Smooth muscle cell (in vitro differentiated cells): Measurements from ENCODE around the gene SRXN1. TPM values are rescaled to one million over a fixed set of nuclear protein-coding genes. Genes with fewer than 3 reads are reported as not detected.
A peak's percentile ranks its signal among the peaks of the same experiment; 100 is the strongest.

Experiments used
- DNase-seq: peaks from one replicate; lab custom pipeline; 2025; ENCODE audit not compliant: unreplicated experiment; lab: John Stamatoyannopoulos, UW
- H2AFZ ChIP-seq: fragments of 200-600 bp; sonication (generic); 2 replicates; pipeline ENCODE4 v1.6.0; 2016; ENCODE audit warnings: antibody characterized with exemption, low read depth, mild to moderate bottlenecking
- H3F3A ChIP-seq: fragments of 200-600 bp; sonication (generic); 2 replicates; pipeline ENCODE4 v1.6.0; 2017; ENCODE audit warnings: antibody characterized with exemption, low read depth
- H3K27ac ChIP-seq: fragments of 200-600 bp; sonication (generic); 2 replicates; pipeline ENCODE4 v1.5.1; 2016; ENCODE audit warnings: low read depth, mild to moderate bottlenecking
- H3K27me3 ChIP-seq: fragments of 200-600 bp; sonication (generic); 2 replicates; pipeline ENCODE4 v1.6.1; 2016; ENCODE audit warnings: low read depth, mild to moderate bottlenecking
- H3K36me3 ChIP-seq: fragments of 200-600 bp; sonication (generic); 2 replicates; pipeline ENCODE4 v1.5.1; 2016; ENCODE audit warnings: low read depth
- H3K4me1 ChIP-seq: fragments of 200-600 bp; sonication (generic); 2 replicates; pipeline ENCODE4 v1.5.1; 2016; ENCODE audit warnings: low read depth
- H3K4me2 ChIP-seq: fragments of 200-600 bp; sonication (generic); 2 replicates; pipeline ENCODE4 v1.6.0; 2016; ENCODE audit warnings: mild to moderate bottlenecking
- H3K4me3 ChIP-seq: fragments of 200-600 bp; sonication (generic); 2 replicates; pipeline ENCODE4 v1.5.1; 2016; ENCODE audit warnings: mild to moderate bottlenecking
- H3K79me2 ChIP-seq: fragments of 200-600 bp; sonication (generic); 2 replicates; pipeline ENCODE4 v1.6.0; 2016; ENCODE audit warnings: low read depth, mild to moderate bottlenecking
- H3K9ac ChIP-seq: fragments of 200-600 bp; sonication (generic); 2 replicates; pipeline ENCODE4 v1.6.0; 2016; ENCODE audit warnings: low read depth
- H3K9me3 ChIP-seq: fragments of 200-600 bp; sonication (generic); replicated peaks from 2 replicates; pipeline ENCODE4 v1.5.1; 2016; ENCODE audit warnings: low read depth
- H4K20me1 ChIP-seq: fragments of 200-600 bp; sonication (generic); 2 replicates; pipeline ENCODE4 v1.6.0; 2016; ENCODE audit warnings: low read depth
- WGBS: methylation state at CpG from one replicate; pipeline ENCODE4 v1.1.7; 2016; ENCODE audit warnings: low lambda C conversion rate; 5-methylcytosine and 5-hydroxymethylcytosine counted together
- polyA plus RNA-seq: library from polyadenylated mRNA; unstranded; fragments of >200 nt; fragmentation: Nextera tagmentation; extraction: Ambion mirVana; gene quantifications from 2 replicates; pipeline ENCODE4 v1.2.1, GENCODE V29; 2016
- total RNA-seq: library from RNA; depleted of rRNA; stranded (reverse); fragments of >200 nt; gene quantifications from 2 replicates; pipeline ENCODE4 v1.2.3, GENCODE V29; 2014
- TF ChIP-seq, protein P1 (sequence below): fragments of 200-600 bp; sonication (generic); IDR thresholded peaks from 2 replicates; pipeline ENCODE4 v1.5.1; 2017; ENCODE audit warnings: borderline replicate concordance, mild to moderate bottlenecking, antibody characterized with exemption; ENCODE audit not compliant: insufficient read depth, poor library complexity, severe bottlenecking

The SRXN1 gene
- total and polyA plus RNA-seq, 2 experiments from 2014 or later: 26.9 to 27.2 TPM

DNA sequence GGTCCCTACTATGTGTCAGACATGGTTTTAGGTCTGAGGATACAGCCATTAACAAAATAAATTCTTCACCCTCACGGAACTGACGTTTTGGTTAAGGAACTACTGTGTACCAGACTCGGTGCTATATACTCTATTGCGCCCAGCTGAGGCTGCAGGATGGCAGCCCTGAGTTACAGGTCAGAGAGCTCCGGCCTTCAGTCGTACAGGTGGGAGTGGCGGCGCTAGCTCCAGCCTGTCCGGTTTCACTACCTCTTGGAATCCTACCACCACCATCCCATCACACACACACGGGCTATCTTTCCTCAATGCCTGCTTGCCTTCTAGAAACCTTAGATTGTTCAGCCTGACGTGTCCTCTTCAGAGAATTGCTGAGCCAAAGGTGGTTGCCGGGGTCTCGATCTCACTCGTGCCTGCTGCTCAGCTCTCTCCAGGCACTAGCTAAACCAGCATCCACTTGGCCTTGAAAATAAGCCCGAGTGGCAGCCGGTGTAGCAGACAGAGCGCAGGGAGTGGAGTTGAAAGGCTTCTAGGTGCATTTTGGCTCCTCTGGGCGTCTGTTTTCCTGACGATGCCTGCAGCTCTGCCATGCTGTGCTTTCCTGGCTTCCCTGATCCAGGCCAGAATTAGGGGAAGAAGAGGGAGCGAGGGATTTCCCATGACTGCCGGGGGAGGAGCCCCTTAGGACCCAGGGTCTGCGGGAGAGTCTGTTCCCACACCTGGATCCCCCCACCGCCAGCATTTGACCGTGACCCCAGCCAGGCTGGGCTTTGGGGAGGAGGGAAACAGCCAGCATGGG is 41.8 kb downstream of the SRXN1 start:
- Histone ChIP-seq H3K36me3 (no peaks in the 10 kb centered on the region), H2AFZ (no peak overlapping the region), H4K20me1 (no peaks in the 10 kb centered on the region), H3K79me2 (no peaks in the 10 kb centered on the region), H3K9ac (no peak overlapping the region), H3K4me2 (no peak overlapping the region), H3K27me3 (peaks cover 56% of the 10 kb centered on the region), H3K9me3 (no peaks in the 10 kb centered on the region), H3F3A (no peaks in the 10 kb centered on the region), H3K27ac (no peak overlapping the region), H3K4me3 (no peak overlapping the region), H3K4me1 (no peaks in the 10 kb centered on the region)
- no peak for DNase-seq
- WGBS: 73% methylated on average over 24 of the region's 24 CpGs
- TF ChIP-seq, protein P1, sequence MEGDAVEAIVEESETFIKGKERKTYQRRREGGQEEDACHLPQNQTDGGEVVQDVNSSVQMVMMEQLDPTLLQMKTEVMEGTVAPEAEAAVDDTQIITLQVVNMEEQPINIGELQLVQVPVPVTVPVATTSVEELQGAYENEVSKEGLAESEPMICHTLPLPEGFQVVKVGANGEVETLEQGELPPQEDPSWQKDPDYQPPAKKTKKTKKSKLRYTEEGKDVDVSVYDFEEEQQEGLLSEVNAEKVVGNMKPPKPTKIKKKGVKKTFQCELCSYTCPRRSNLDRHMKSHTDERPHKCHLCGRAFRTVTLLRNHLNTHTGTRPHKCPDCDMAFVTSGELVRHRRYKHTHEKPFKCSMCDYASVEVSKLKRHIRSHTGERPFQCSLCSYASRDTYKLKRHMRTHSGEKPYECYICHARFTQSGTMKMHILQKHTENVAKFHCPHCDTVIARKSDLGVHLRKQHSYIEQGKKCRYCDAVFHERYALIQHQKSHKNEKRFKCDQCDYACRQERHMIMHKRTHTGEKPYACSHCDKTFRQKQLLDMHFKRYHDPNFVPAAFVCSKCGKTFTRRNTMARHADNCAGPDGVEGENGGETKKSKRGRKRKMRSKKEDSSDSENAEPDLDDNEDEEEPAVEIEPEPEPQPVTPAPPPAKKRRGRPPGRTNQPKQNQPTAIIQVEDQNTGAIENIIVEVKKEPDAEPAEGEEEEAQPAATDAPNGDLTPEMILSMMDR: no peak

DNA sequence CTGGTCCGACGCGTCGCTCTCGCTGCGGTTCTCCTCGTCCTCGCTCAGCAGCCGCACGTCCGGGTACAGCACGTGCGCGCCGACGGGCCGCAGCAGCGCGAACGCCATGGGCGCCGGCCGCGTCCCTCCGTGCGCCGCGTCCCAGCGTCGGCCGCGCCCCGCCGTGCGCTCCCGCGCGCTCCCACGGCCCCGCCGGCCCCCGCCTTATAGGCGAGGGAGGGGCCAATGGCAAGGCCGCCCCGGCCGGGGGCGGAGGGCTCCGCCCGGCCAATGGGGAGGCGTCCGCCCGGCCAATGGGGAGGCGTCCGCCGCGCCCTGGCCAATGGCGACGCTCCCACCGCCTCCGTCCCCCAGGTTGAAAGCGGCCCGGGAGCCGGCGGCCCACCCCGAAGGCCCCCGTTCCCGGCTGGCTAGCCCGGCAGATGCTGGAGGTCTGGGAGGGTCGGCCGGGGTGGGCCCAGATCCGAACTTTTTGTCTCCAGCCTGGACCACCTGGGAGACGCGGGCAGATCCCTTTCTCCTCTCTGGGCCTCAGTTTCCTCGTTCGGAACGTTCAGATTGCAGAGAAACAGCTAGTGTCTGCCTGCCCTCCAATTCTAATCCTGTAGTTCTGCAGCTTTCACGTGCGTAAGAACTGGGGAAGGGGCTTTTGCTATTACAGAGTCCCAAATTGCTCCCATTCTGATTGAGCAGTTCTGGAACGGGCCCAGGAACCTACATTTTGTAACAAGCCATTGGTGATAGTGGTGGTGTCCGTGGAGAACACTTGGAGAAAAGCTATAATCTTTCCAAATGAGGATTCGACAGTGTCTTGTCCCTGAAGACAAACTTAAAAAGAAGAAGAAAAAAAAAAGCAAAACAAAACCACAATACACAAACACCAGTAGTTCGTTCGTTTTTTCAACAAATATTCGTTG is 42.6 kb downstream of the SRXN1 start, which contains the start of gene TCF15:
TSS of gene TCF15 (minus strand) at position 180 of the 917 bp plus-strand sequence. CDS start at position 108, 72 bp downstream.
- TF ChIP-seq, protein P1: no peak
- Histone ChIP-seq H3K9ac (no peak within 1 kb of the TSS), H3K9me3 (no peaks in the 10 kb centered on the region), H3K27ac (no peak within 1 kb of the TSS), H3K4me2 (peak within 1 kb of the TSS; percentile 71), H3K4me3 (peak within 1 kb of the TSS; percentile 26), H3K4me1 (no peaks in the 10 kb centered on the region), H3K79me2 (no peaks in the 10 kb centered on the region), H3K27me3 (peaks cover 56% of the 10 kb centered on the region), H3K36me3 (no peaks in the 10 kb centered on the region), H3F3A (no peaks in the 10 kb centered on the region), H4K20me1 (no peaks in the 10 kb centered on the region), H2AFZ (no peak within 1 kb of the TSS)
- no peak for DNase-seq
- WGBS: 25% methylated on average over 36 of the region's 84 CpGs

DNA sequence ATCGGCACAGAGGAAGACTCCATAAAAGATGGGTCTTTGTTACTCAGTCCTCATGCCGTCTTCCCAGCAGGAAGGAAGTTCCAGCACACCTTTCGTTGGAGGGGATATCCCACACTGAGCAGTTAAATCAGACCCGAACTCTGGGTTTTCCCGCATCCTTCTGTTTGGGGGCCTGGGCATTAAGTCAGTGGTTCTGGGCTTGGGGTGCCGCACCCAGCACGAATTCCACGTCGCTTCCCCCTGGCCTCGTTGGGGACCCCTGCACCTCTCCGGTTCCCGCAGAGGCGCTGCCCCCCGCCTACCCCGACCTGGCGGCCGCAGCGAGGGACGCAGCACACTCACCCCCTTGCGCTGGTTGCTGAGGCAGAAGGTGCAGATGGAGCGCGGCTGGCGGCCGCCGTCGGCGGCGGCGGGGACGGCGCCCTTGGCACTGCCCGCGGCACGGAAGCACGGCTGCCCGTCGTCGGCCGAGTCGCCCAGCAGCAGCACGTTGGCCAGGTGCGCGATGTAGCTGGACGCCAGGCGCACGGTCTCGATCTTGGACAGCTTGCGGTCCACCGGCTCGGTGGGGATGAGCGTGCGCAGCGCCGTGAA is 43.5 kb downstream of the SRXN1 start:
- no peaks in the 10 kb centered on the region for H3K36me3 ChIP-seq
- H3F3A ChIP-seq: no peaks in the 10 kb centered on the region
- WGBS: 14% methylated on average over 48 of the region's 54 CpGs
- H3K27ac ChIP-seq: no peak overlapping the region
- H4K20me1 ChIP-seq: no peaks in the 10 kb centered on the region
- H3K4me3 ChIP-seq: peak overlapping the region; percentile 18
- H3K27me3 ChIP-seq: peaks cover 56% of the 10 kb centered on the region
- no peak for DNase-seq
- H3K9ac ChIP-seq: no peak overlapping the region
- peak overlapping the region; percentile 57 for H3K4me2 ChIP-seq
- TF ChIP-seq, protein P1: no peak
- H2AFZ ChIP-seq: no peak overlapping the region
- H3K79me2 ChIP-seq: no peaks in the 10 kb centered on the region
- H3K9me3 ChIP-seq: no peaks in the 10 kb centered on the region
- no peaks in the 10 kb centered on the region for H3K4me1 ChIP-seq
